NK-92 treated with Interleukin-12 subunit alpha and Interleukin-12 subunit beta, amount 100 ng/mL, for 24 hours (cell line): ENCODE results near the gene CORIN.
"Not testable (repeated sequence)": the region's sequence is repeated elsewhere in the genome, so short reads cannot be mapped to it uniquely, and the experiment has no call there.

Source experiments
- DNase-seq: peaks from one replicate; lab custom pipeline; 2025; lab: John Stamatoyannopoulos, UW

The CORIN gene

DNA sequence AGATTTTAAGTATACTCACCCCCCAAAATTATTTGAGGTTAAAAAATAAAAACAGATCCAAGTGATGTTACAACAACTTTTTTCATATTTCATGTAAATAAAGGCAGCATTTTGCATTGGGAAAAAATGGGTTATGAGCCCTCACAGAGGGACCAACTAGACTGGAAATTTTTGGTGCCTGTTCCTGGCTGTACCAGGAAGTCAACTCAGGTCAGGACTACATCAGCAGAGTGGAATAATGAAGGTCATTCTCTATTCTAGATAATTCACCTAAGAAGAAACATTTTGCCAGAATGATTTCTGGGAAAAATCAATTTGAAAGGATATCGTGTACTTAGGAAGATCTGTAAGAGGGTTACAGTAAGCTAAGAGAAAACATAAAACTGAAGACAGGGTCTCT, 66.8 kb downstream of the CORIN start:
- DNase-seq = no peak

DNA sequence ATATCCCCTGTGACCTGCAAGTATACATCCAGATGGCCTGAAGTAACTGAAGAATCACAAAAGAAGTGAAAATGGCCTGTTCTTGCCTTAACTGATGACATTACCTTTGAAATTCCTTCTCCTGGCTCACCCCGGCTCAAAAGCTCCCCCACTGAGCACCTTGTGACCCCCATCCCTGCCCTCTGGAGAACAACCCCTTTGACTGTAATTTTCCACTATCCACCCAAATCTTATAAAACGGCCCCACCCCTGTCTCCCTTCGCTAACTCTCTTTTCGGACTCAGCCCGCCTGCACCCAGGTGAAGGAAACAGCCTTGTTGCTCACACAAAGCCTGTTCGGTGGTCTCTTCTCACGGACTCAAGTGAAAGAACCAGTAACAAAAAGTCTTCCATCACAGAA, 69.9 kb downstream of the CORIN start:
- DNase-seq = not testable (repeated sequence)

DNA sequence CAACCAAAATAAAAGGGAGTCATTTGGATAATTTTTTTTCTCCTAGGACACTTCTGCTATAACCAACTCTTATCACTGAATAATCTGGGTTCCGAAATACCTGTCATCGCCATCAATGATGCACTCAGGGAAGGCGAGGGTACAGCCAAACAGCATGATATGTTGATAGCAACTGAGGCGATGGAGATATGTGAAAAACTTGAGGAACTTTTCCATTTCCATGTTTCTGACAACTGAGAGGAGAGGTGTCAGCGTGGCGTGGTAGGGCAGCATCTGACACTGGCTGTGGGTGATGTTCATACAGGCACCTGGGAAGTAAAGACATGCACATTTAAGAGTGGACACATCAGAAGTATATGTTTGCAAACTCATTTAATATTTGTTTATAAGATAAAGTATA, 74.6 kb downstream of the CORIN start:
- no peak for DNase-seq

DNA sequence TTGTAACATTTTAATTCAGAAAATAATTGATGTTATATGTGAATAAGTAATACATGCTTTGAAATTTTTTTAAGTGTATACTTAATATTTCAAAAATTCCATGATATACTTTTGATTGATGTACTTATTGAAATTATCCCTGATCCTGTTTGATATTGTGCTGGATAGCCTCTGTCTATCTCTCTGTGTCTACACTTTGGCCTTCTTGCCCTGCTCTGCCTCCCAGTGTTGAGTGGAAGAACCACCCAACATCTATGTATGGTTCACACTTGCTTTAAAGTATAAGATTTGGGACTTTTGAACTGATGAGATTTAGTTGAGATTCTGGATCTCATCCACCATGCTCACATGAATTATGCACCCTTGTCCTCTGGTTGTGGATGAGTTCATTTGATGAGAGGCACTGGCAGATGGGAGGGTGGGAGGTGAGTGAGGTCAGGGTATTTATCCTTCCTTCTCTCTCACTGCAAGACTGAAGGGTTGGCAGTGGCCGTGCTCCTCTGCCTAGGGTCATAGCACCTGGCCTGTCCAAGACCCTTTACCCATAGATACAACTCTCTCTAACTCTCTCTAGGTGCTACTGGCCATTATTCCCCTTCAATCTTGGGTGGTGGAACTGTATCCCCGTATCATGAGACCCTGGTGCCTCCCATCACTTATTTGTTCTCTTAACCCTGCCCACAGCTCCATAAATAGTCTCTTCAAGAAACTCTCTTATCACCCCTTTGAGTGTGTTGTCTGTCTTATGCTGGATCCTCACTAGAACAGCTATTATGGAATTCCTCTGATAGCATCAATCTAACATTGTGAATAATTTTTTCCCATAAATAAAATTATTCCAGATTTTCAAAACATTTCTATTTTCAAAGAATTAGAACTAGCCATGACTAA, 75.2 kb downstream of the CORIN start:
- no peak for DNase-seq

DNA sequence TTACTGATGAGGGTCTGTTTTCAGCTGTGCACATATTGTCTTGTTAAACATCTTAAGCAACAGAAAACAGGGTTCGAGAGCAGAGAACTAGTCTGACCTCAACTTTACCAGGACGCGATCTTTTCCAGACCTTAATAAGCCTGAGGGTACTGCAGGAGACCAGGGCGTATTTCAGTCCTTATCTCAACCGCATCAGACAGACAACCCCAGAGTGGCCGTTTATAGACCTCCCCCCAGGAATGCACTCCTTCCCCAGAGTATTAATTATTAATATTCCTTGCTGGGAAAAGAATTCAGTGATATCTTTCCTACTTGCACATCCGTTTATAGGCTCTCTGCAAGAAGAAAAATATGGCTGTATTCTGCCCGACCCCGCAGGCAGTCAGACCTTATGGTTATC, 84.6 kb downstream of the CORIN start:
- not testable (repeated sequence) for DNase-seq

DNA sequence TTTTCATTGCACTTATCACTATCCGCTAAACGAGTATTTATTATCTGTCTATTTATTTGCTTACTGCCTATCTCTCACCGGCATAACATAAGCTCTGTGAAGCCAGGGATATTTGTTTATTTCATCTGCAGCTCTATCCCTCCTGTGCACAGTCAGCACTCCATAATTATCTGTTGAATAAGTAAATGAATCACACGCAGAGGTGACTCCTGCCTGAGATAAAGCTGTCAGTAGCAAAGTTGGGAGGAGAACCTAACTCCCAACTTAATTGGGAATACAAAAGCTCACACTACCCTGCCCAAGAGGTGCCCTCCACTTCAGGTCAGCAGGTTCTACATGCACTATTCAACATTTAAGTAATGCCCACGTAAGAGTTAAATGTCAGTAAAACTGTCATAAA, 85.7 kb downstream of the CORIN start:
- no peak for DNase-seq

DNA sequence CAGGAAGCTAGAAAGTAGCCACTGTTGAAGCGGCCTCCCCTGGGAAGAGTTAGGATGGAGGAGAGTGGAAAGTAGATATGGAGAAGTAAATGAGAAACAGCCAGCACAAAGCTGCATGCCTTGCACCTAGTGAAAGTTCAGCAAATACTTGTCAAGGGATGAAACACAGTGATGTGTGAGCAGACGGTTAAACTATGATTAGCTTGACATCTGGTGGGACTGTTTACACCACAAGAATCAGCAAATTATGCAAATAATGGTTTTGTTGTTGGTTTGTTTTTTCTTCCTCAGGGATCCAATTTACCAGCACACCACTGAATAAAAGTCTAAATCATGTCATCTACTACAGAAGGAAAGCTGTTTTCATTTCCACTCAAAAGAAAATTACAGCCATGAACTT, 87.1 kb downstream of the CORIN start:
- DNase-seq = no peak

DNA sequence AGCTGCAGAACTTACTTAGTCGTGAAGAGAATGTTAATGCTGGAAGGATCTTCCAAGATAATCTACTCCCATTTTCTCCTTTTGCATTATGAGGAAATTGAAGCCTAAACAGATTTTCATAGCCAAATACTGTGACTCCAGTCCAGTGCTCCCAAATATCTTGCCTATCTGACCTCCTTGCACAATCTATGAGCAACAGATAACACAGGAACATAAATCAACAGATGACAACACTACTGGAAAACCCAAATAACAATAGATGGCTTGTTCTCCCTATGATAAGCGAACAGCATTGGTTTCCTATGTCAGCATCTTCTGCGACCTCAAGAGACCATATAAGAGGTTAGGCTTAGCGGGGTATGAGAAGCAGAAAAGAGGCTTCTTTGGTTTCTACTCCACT, 88.0 kb downstream of the CORIN start:
- DNase-seq = no peak

DNA sequence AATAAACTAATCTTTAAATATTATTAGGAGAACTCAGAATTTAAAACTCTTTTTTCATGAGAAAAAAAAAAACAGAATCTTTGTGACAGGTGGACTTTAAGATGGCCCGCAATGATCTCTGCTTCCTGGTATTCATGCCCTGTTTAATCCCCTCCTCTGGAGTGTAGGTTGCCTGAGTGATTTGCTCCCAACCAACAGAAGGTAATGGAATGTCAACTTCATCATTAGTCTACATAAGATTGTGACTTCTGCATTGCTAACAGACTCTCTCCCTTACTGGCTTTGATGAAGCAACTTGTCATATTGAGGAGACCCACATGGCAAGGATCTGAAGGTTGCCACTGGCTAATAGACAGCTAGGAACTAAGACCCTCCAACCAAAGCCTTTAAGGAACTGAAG, 88.8 kb downstream of the CORIN start:
- no peak for DNase-seq

DNA sequence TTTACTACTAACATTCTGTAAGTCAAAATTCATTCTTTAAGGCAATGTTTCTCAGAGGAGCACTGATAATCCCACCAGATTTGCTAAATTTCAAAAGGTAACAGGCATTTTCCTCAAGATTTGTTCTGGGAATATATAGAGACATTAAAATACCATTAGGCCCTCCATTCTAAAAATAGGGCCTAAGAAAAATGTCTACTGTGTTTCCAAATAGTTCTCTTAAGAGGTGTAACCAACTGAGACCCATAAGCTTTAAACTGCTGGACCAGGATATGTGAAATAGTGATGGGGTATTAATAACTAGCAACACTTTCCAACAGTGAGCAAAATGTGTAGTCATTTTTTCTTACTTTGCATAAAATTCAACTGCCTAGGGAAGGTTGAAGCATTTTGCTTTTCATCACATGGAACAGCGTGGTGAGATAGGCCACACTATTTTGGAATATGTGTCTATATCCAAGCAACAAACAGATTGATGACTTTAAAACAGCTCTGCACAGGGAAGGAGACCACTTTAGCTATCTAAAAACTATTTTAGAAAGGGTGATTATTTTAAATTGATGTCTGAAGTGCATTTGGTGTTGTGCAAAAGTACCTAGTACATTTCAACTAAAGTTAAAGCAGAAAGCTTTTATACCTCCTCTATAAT, 89.9 kb downstream of the CORIN start:
- no peak for DNase-seq

DNA sequence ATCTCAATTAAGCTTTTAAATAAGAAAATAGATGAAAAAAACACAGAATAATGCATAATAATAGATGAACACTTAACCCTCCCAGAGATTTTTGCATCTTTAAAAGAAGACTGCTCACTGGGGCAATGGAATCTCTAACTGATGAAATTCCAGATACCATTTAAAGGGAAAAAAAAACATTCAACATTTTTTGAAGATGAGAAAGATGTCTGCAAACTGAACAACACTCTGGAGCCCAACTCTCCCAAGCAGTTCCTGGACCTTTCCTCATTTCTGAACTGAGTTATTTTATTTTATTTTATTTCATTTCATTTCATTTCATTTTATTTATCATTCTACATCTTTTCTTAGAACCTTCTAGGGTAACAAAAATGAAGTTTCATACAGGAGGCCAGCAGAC, 90.7 kb downstream of the CORIN start:
- DNase-seq = no peak

DNA sequence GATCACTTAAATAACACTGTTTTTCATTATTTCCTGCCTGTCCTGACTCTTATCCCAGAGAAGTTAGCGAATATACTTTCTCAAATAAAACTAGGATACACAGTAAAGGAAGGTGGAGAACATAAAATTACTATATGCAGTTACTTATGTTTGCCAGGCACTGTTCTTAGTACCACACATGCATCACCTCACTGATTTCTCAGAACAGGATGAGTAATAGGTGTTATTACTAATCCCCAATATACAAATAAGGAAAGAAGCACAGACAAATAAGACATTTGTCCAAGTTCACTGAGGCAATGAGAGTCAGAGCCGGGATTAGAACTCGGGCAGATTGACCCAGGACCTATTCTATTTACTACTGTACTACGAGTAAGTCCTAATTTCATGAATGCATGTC, 91.7 kb downstream of the CORIN start:
- DNase-seq = no peak

DNA sequence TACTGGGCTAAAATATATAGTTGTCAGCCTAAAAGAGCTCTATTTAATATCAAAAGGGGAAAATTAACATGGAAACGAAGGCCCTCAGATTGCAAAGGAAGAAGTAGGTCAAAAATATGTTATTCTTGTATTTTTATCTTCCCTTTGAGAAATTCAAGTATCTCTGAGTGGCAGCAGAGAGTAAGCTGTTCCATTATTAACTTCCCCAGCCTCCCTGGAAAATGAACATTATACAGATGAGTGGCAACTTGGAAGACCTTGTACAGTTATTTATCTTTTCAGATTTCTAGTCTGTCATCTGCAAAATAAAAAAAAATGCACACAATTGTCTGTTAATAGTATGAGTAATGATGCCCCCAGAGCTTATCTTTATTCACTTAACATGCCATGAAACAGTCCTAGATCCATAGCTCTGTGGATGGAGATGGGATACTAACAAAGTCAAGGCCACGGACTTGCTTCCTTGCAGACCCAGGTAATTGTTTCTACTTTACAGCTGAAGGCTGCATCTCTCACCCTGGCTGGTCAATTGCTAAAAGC, 93.0 kb downstream of the CORIN start:
- no peak for DNase-seq

DNA sequence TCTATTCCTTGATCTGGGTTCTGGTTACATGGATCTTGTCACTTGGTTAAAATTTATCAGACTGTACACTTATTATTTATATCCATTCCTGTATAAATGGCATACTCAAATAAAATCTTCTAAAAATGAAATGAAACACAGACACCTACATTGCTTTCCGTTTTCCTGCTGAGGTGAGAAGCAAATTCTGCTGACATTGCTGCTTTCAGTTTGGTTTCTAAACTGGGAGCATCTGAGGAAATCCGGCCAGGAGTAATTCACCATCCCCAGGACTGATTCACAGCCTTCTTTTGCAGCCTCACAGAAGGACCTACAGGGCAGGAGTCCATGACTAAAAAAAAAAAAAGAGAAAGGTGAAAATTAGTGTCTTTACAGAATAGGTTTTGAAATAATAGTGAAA, 93.6 kb downstream of the CORIN start:
- no peak for DNase-seq

DNA sequence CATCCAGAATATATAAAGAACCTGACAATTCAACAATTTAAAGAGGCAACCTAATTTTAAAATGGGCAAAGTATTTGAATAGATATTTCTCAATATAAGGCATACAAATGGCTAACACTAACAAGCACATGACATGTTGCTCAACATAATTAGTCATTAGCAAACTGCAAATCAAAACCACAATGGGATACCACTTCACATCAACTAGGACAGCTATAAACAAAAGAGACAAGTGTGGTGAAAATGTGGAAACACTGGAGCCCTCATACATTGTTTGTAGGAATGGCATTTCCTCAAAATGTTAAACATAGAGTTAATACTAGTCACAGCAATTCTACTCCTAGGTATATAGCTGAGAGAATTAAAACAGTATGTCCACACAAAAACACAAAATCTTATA, 96.7 kb downstream of the CORIN start:
- DNase-seq = no peak

DNA sequence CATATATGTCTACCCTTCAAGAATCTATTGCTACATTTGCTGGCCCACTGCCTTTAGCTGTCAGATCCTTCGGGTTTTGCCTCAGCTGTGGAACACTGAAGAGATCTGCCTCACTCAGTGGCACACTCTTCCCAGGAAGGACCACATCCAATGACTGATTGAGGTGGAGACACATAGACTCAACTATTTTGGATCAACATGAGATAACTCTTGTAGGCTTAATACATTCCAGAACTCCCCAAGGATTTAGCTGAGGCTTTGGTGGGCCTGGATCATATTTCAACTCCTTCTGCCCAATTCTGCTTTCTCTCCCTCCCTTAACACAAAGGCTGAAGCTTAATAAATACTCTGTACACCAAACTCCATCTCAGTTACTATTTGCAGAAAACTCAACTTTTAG, 100.5 kb downstream of the CORIN start:
- DNase-seq = no peak

DNA sequence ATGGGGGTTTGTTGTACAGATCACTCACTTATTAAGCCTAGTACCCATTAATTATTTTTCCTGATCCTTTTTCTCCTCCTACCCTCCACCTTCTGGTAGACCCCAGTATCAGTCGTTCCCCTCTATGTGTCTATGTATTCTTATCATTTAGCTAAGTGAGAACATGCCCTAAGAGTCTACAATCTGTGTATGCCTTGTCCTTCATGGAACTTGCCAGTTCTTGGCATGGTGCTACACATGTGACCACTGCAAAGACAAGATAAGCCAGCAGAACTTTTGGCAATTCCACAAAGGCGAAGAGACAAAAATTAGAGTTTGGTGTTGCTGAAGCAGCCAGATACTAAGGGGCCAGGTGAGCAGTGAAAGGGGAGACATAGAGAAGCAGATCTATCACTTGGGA, 101.3 kb downstream of the CORIN start:
- no peak for DNase-seq

DNA sequence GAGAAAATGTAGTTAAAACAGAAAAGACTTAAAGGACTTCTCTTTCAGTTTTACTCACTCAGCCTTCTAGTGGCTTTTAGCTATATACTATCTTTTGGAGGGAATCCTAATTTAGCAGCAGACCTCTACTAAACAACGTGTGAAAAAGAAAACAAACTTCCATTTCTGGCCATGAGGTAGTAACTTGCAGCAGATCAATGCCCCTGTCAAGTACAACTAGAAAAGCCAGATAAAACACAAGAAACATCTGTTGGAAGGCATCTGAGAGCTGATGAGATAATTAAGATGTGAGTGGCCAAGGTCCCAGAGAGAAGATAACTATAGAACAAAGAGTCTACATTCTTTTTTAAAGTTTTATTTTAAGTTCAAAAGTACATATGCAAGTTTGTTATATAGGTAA, 101.7 kb downstream of the CORIN start:
- DNase-seq = no peak

DNA sequence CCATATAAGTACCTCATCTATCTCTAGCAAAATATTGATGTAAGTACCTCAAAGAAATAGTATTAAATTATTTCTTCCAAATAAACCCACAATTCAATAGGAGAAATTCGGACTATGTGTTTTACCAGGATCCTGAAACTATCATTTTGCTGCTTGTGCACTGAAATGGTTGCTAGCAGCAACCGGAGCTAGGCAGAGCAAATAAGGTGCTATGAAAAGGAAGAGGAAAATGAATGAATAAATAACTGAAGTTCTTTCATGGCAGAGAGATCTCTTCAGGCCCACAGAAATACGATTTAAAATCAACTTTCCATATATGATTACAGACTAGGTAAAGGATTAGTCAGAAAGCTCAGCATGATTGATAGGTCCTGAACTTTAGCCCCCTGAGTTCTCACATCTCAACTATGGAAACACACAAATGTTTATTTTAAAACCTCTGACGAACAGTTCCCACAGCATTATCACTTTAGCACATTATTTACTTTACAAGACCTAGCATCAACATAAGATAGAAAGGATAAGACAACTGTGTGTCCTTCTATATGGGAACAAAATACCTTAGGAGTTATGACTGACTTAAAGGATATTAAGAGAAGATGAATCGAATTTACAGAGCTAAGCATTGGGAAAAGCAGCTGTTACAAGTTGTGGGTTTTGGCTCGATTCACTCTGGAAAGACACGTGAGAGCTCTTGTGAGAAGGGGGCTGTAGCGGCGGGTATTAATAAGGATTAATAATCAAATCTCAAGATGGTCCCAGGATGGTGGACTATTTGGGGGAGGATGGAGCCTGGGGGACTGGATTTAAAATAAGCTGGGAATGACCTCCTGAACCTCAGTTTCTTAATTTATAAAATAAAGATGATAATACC, 104.3 kb downstream of the CORIN start:
- no peak for DNase-seq

DNA sequence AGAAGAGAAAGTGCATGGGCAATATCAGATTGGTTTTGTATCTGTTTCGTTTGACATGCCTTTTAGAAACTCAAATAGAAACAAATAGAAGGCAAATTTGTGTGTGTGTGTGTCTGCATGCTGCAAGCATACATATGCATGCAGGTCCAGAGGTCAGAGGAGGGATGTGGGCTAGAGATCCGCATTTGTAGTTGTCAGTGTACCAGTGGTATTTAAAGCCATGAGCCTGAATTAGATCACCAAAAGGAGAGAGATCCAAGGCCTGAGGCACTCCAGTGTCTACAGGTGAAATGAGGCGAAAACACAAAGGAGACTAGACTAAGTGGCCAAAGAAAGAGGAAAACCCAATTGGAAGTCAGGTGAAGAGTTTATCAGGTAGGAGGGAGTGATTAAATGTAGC, 106.7 kb downstream of the CORIN start:
- DNase-seq = no peak

DNA sequence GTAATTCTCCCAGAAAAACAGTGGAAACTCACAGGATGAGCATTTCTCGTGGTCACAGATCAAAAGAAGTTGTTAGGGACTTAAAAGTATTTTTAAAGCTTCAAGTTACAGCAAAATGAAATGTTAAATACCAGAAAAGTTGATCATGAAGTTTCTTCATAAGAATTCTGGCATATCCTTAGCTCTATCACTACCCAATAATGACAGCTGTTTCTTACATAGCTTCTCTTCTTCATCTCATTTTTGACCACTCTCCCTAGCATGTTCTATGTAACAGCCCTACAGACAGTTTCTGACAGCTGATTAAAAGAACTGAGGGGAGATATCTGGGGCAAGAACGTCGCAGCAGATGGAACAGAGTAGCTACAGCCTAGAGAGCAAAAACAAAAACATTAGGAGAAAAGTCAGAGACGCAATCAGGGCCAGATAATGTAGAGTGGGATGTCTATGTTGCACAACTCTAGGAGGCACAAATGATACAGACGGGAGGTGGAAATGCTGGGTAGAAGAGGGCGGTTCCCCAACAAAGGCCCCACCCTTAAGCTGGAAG, 108.7 kb downstream of the CORIN start:
- no peak for DNase-seq

DNA sequence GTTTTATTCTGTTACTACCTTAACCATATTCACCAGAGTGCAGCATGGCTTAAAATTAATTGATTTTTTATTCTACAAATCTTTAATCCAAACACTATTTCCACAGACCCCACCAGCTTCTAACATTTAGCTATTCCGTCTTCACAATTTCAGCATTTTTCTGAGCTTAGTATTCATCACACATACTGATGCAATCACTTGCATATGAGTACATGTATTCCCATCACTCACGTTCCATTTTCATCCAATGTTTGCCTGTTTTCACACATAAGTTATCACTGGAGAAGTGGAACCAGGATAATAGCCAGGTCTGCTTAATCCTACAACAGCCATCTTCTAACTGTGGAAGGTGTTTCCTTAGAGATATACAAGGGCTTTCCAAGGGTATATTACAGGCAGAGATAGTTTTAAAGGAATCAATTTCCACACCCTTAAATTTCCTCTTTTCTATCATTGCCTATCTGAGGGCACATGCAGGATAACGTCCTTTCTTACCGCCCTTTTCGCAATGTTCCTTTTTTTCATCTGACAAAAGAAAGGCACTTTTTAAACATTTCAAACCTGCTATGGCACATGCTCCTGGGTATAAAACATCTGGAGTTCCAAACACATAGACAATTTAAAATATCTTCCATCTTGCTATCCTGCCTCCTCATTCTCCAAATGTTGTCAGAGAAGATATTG, 115.8 kb downstream of the CORIN start:
- DNase-seq = no peak
